GM12878 (cell line): ENCODE data around the gene CFDP1. TPM values are rescaled to one million over a fixed set of nuclear protein-coding genes. Genes with fewer than 3 reads are reported as not detected.

Source experiments
- ATAC-seq: fragments of 200-7000 bp; cut with Tn5 transposase; 3 replicates; pipeline ENCODE4 v1.9.1; 2020; ENCODE audit warnings: mild to moderate bottlenecking, moderate library complexity
- BruUV-seq: library from RNA; stranded (reverse); fragments of 400-500 nt; replicated peaks from 2 replicates; lab custom pipeline; 2021; lab: Mats Ljungman, UMichigan
- CTCF ChIA-PET: fragments of 300-600 bp; sonication (Branson Sonifier 250); formaldehyde crosslinking; extraction: SDS; loops from one replicate; lab custom pipeline; 2021; ENCODE audit warnings: inconsistent platforms; lab: Yijun Ruan, JAX
- POLR2A ChIA-PET: fragments of 350-600 bp; formaldehyde crosslinking; extraction: SDS; loops from one replicate; lab custom pipeline; 2021; ENCODE audit warnings: inconsistent platforms; lab: Charles Lee
- RAD21 ChIA-PET: fragments of 300-600 bp; sonication (Branson Sonifier 250); formaldehyde crosslinking; loops from one replicate; lab custom pipeline; 2023; ENCODE audit warnings: antibody characterized with exemption; ENCODE audit not compliant: unreplicated experiment; lab: Charles Lee
- SMC1A ChIA-PET: fragments of 300-600 bp; sonication (Branson Sonifier 250); formaldehyde crosslinking; loops from one replicate; lab custom pipeline; 2023; ENCODE audit not compliant: unreplicated experiment, uncharacterized antibody; lab: Charles Lee
- DNase-seq: peaks from one replicate; pipeline ENCODE4 v3.0.0-alpha.2; 2011; ENCODE audit warnings: low read depth, low spot score
- FAIRE-seq: peaks from 3 replicates; lab custom pipeline; 2011; peaks lifted over from hg19 to GRCh38; lab: Jason Lieb, UNC
- H2AFZ ChIP-seq: 2 replicates; pipeline ENCODE4 v1.6.0; 2011; ENCODE audit warnings: low read depth, low read length, control low read depth; ENCODE audit not compliant: control insufficient read depth
- H3K27ac ChIP-seq: 2 replicates; pipeline ENCODE4 v1.5.1; 2011; ENCODE audit warnings: control low read depth; ENCODE audit not compliant: control insufficient read depth, insufficient read depth
- H3K27me3 ChIP-seq, 2 experiments: replicated peaks in 1 of 2; 2 replicates each; pipeline versions ENCODE4 v1.6.0 to v1.6.1; 2011; ENCODE audit warnings: low read length in 1 of 2; ENCODE audit not compliant: control insufficient read depth in 2 of 2, insufficient read depth in 2 of 2
- H3K36me3 ChIP-seq, 2 experiments: 2 replicates each; pipeline ENCODE4 v1.5.1; 2011; ENCODE audit warnings: low read length in 1 of 2; ENCODE audit not compliant: control insufficient read depth in 2 of 2, insufficient read depth in 2 of 2
- H3K4me1 ChIP-seq: 2 replicates; pipeline ENCODE4 v1.6.1; 2011; ENCODE audit warnings: mild to moderate bottlenecking, low read length, moderate library complexity, mixed read lengths; ENCODE audit not compliant: control insufficient read depth, insufficient read depth
- H3K4me2 ChIP-seq: 2 replicates; pipeline ENCODE4 v1.6.0; 2011; ENCODE audit warnings: control low read depth; ENCODE audit not compliant: control insufficient read depth, insufficient read depth
- H3K4me3 ChIP-seq: fragments of 200-600 bp; sonication (generic); 2 replicates; pipeline ENCODE4 v1.5.1; 2016
- H3K79me2 ChIP-seq: 2 replicates; pipeline ENCODE4 v1.6.0; 2011; ENCODE audit warnings: low read length; ENCODE audit not compliant: control insufficient read depth, insufficient read depth
- H3K9ac ChIP-seq: 2 replicates; pipeline ENCODE4 v1.8.0; 2011; ENCODE audit warnings: low read length, control low read depth, mixed read lengths; ENCODE audit not compliant: control insufficient read depth, insufficient read depth
- H3K9me3 ChIP-seq: replicated peaks from 3 replicates; pipeline ENCODE4 v1.5.1; 2011; ENCODE audit warnings: mild to moderate bottlenecking, low read length; ENCODE audit not compliant: control insufficient read depth, insufficient read depth
- H4K20me1 ChIP-seq: 2 replicates; pipeline ENCODE4 v1.6.0; 2011; ENCODE audit not compliant: control insufficient read depth, insufficient read depth
- BACH1 ChIP-seq: fragments of 450-650 bp; IDR thresholded peaks from 2 replicates; pipeline ENCODE4 v1.6.1; 2017; ENCODE audit warnings: mild to moderate bottlenecking, borderline replicate concordance
- BRCA1 ChIP-seq: IDR thresholded peaks from 2 replicates; pipeline ENCODE4 v1.6.1; 2011; ENCODE audit warnings: low read depth, low read length, improper control_type of control experiment
- CTCF ChIP-seq, 3 experiments: IDR thresholded peaks in 2 of 3; conservative IDR thresholded peaks in 1 of 3; 2 replicates each; pipeline ENCODE4 v1.5.1; 2011; ENCODE audit warnings: low read depth in 3 of 3, low read length in 3 of 3, mild to moderate bottlenecking in 3 of 3, control low read depth in 2 of 3, moderate library complexity in 2 of 3, inconsistent platforms in 1 of 3, mixed read lengths in 1 of 3; ENCODE audit not compliant: control insufficient read depth in 2 of 3, insufficient read depth in 1 of 3; ENCODE audit errors: extremely low read depth in 1 of 3
- DPF2 ChIP-seq: fragments of 450-650 bp; IDR thresholded peaks from 2 replicates; pipeline ENCODE4 v1.6.1; 2017; ENCODE audit warnings: mild to moderate bottlenecking
- ETV6 ChIP-seq, 2 experiments: fragments of 450-650 bp in 1 of 2; IDR thresholded peaks in 1 of 2; conservative IDR thresholded peaks in 1 of 2; 2 replicates each; pipeline ENCODE4 v1.6.1; 2014; ENCODE audit warnings: antibody characterized with exemption in 1 of 2, borderline replicate concordance in 1 of 2, low read depth in 1 of 2, mild to moderate bottlenecking in 1 of 2, moderate library complexity in 1 of 2
- PAX5 ChIP-seq: IDR thresholded peaks from 2 replicates; pipeline ENCODE4 v1.6.1; 2011; ENCODE audit warnings: low read depth, low read length, borderline replicate concordance
- RAD21 ChIP-seq: IDR thresholded peaks from 2 replicates; pipeline ENCODE4 v1.6.1; 2011; ENCODE audit warnings: mild to moderate bottlenecking, low read depth, low read length, moderate library complexity; ENCODE audit not compliant: insufficient read depth
- RB1 ChIP-seq: fragments of 450-650 bp; formaldehyde crosslinking; IDR thresholded peaks from 2 replicates; pipeline ENCODE4 v1.6.1; 2017; ENCODE audit warnings: mild to moderate bottlenecking, borderline replicate concordance
- SKIL ChIP-seq: fragments of 450-650 bp; IDR thresholded peaks from 2 replicates; pipeline ENCODE4 v1.6.1; 2017; ENCODE audit warnings: mild to moderate bottlenecking, low read depth, inconsistent platforms; ENCODE audit not compliant: poor library complexity, severe bottlenecking
- SMAD1 ChIP-seq: fragments of 450-650 bp; IDR thresholded peaks from 2 replicates; pipeline ENCODE4 v1.6.1; 2018; ENCODE audit warnings: mild to moderate bottlenecking, low read depth; ENCODE audit not compliant: partially characterized antibody
- SMC3 ChIP-seq: IDR thresholded peaks from 2 replicates; pipeline ENCODE4 v1.6.1; 2011; ENCODE audit warnings: low read length, improper control_type of control experiment, borderline replicate concordance
- TCF7 ChIP-seq: IDR thresholded peaks from 2 replicates; pipeline ENCODE4 v1.6.1; 2014; ENCODE audit warnings: antibody characterized with exemption, borderline replicate concordance
- ZNF622 ChIP-seq: fragments of 450-650 bp; IDR thresholded peaks from 2 replicates; pipeline ENCODE4 v1.6.1; 2017; ENCODE audit warnings: mild to moderate bottlenecking, inconsistent platforms
- ZZZ3 ChIP-seq: IDR thresholded peaks from 2 replicates; pipeline ENCODE4 v1.6.1; 2011; ENCODE audit warnings: low read depth; ENCODE audit not compliant: control insufficient read depth, insufficient read length
- WGBS: methylation state at CpG from one replicate; pipeline ENCODE4 v1.1.6; 2016; ENCODE audit warnings: low lambda C conversion rate; ENCODE audit not compliant: insufficient replicate concordance, insufficient coverage; ENCODE audit errors: missing lambda C conversion rate; 5-methylcytosine and 5-hydroxymethylcytosine counted together
- in situ Hi-C: fragments of 300-500 bp; cut with MboI; formaldehyde crosslinking; loops from 9 replicates; pipeline ENCODE4 v1.14.3; 2018; ENCODE audit warnings: mixed read lengths
- intact Hi-C: fragments of 100-400 bp; cut with micrococcal nuclease; formaldehyde crosslinking; loops from one replicate; pipeline ENCODE4 v1.14.2; 2022; ENCODE audit not compliant: unreplicated experiment
- polyA plus RNA-seq, 11 experiments: library from polyadenylated mRNA; depleted of rRNA in 4 of 11; unstranded in 6 of 11; stranded (reverse) in 5 of 11; fragments of >200 nt; fragmentation: Nextera tagmentation in 4 of 11; fragmentation: Illumina TruSeq in 1 of 11; extraction: Ambion mirVana in 4 of 11; extraction: Trizol in 1 of 11; gene quantifications; 1 replicate in 1 of 11; 2 replicates in 10 of 11; pipeline versions ENCODE4 v1.2.1 to v1.2.3, GENCODE V29; 2011 to 2016; ENCODE audit warnings: inconsistent platforms in 2 of 11, missing spikeins in 2 of 11, low read depth in 1 of 11
- total RNA-seq, 4 experiments: library from RNA; depleted of rRNA in 3 of 4; stranded (reverse); fragments of >200 nt in 3 of 4; fragmentation: Illumina TruSeq in 1 of 4; extraction: Trizol in 1 of 4; gene quantifications; 2 replicates each; pipeline versions ENCODE4 v1.2.1 to v1.2.3, GENCODE V29; 2013 to 2021
- TF ChIP-seq, protein P1 (sequence below): fragments of 150-350 bp; IDR thresholded peaks from 2 replicates; pipeline ENCODE4 v1.6.1; 2014; ENCODE audit warnings: mild to moderate bottlenecking, low read depth, low read length
- TF ChIP-seq, protein P2 (sequence below): IDR thresholded peaks from 2 replicates; pipeline ENCODE4 v1.6.1; 2011; ENCODE audit warnings: low read depth, low read length, improper control_type of control experiment, borderline replicate concordance

Gene CFDP1
- total and polyA plus RNA-seq, 10 of the 15 experiments (the other 5 are each of a cell fraction or from before 2014, with no cell fraction given), result 22.3 to 64.8 (median 36.7) TPM

- WGBS, result 20% methylated on average over 5 of the region's 5 CpGs
- FAIRE-seq (peak; percentile 78), ATAC-seq (peak; percentile 67), DNase-seq (peak; percentile 33)
- Histone ChIP-seq H3K4me1 (peaks cover 14% of the 10 kb centered on the region), H3K9ac (no peak overlapping the region), H3K27ac (no peak overlapping the region), H4K20me1 (no peaks in the 10 kb centered on the region), H3K36me3 (no peaks in the 10 kb centered on the region; a peak in 2 of 4 replicates), H2AFZ (no peak overlapping the region), H3K27me3 (no peaks in the 10 kb centered on the region), H3K9me3 (no peaks in the 10 kb centered on the region), H3K79me2 (no peaks in the 10 kb centered on the region), H3K4me2 (no peak overlapping the region), H3K4me3 (no peak overlapping the region)
- POLR2A ChIA-PET, result interaction anchor here (1.0 to 1.4 kb wide), 2 partner anchors 152 to 186 kb away, joined by 4 to 6 read pairs; no protein-coding TSS in a partner anchor
- RAD21 ChIA-PET, result interaction anchor here (0.6 to 10.8 kb wide), 15 partner anchors 9 to 378 kb away, joined by 3 to 150 read pairs (median 5); no protein-coding TSS in a partner anchor
- SMC1A ChIA-PET, result interaction anchor here (0.7 to 3.6 kb wide), 22 partner anchors 9 to 342 kb away, joined by 3 to 52 read pairs (median 4); partner anchors contain the start of gene CFDP1
- in situ Hi-C loops, result loop anchor here (5.0 kb wide), 2 partner anchors 153 to 183 kb away; no protein-coding TSS in a partner anchor
- CTCF ChIA-PET, result interaction anchor here (0.6 to 12.2 kb wide), 24 partner anchors 9 to 619 kb away, joined by 3 to 243 read pairs (median 4); partner anchors contain the start of genes ADAT1, CTRB1 and WDR59
- intact Hi-C loops, result loop anchor here (1.0 to 5.0 kb wide), 3 partner anchors 151 to 186 kb away; partner anchors contain the start of gene CTRB1
- BruUV-seq, result no TSS peak
- peak; percentile 39 to 72 (median 49); a peak in 4 of 6 replicates for TF ChIP-seq CTCF (IDR thresholded peaks at IDR 0.05 in 2 of 3, conservative IDR thresholded peaks at IDR 0.05 in 1 of 3; ENCODE audit: control insufficient read depth in 2 of 3, extremely low read depth in 1 of 3, insufficient read depth in 1 of 3, low read depth in 3 of 3, low read length in 3 of 3)
- TF ChIP-seq SMAD1, result peak; percentile 85
- no peak for TF ChIP-seq PAX5
- TF ChIP-seq DPF2, result no peak
- no peak for TF ChIP-seq TCF7
- TF ChIP-seq RAD21, result peak; percentile 87
- no peak for TF ChIP-seq ETV6 (conservative IDR thresholded peaks at IDR 0.05 in 1 of 2, IDR thresholded peaks at IDR 0.05 in 1 of 2; ENCODE audit: borderline replicate concordance in 1 of 2, low read depth in 1 of 2)
- no peak for TF ChIP-seq BRCA1
- no peak for TF ChIP-seq ZZZ3
- peak; percentile 90 for TF ChIP-seq SMC3
- TF ChIP-seq, protein P1, sequence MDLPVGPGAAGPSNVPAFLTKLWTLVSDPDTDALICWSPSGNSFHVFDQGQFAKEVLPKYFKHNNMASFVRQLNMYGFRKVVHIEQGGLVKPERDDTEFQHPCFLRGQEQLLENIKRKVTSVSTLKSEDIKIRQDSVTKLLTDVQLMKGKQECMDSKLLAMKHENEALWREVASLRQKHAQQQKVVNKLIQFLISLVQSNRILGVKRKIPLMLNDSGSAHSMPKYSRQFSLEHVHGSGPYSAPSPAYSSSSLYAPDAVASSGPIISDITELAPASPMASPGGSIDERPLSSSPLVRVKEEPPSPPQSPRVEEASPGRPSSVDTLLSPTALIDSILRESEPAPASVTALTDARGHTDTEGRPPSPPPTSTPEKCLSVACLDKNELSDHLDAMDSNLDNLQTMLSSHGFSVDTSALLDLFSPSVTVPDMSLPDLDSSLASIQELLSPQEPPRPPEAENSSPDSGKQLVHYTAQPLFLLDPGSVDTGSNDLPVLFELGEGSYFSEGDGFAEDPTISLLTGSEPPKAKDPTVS, result no peak
- TF ChIP-seq SKIL, result peak; percentile 44
- peak; percentile 64; the same call in 1 of the 2 replicates for TF ChIP-seq RB1
- no peak for TF ChIP-seq ZNF622
- TF ChIP-seq, protein P2, sequence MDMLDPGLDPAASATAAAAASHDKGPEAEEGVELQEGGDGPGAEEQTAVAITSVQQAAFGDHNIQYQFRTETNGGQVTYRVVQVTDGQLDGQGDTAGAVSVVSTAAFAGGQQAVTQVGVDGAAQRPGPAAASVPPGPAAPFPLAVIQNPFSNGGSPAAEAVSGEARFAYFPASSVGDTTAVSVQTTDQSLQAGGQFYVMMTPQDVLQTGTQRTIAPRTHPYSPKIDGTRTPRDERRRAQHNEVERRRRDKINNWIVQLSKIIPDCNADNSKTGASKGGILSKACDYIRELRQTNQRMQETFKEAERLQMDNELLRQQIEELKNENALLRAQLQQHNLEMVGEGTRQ, result no peak
- TF ChIP-seq BACH1, result no peak
Measured at GRCh38 chr16:75385507-75386152, 47.7 kb downstream of the CFDP1 start.
